HG03135 (cell line): ENCODE results near the gene CYP19A1.
A peak's percentile ranks its signal among the peaks of the same experiment; 100 is the strongest.
"Not testable (repeated sequence)": the region's sequence is repeated elsewhere in the genome, so short reads cannot be mapped to it uniquely, and the experiment has no call there.

Experiments
- ATAC-seq: cut with Tn5 transposase; IDR thresholded peaks from one replicate; pipeline ENCODE4 v1.9.1; 2021; ENCODE audit warnings: mild to moderate bottlenecking, moderate library complexity; ENCODE audit not compliant: unreplicated experiment

Gene CYP19A1

DNA sequence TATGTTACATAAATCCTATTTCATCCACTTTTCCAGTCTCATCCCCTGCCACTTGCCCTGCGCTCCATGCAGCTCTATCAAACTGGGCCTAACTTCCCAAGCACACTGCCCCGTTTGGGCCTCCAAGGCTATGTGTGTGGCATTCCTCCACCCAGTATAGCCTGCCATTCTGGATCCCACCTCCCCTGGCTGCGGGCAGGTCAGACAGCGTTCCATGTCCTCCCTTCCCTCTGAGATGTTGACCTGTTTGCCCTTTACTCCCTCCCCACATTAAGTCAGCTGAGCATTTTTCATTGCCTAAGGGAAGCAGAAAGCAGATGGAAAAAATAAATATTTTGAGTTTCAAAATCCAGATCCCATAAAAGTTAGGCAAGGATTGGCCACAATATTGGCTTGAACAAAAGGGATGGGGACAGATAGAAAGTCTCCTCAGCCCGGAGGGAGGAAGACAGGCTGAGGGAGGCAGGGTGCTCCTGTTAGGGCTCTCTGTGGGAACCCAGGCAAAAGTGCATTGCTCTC is 73.3 kb downstream of the CYP19A1 start:
- ATAC-seq: no peak

DNA sequence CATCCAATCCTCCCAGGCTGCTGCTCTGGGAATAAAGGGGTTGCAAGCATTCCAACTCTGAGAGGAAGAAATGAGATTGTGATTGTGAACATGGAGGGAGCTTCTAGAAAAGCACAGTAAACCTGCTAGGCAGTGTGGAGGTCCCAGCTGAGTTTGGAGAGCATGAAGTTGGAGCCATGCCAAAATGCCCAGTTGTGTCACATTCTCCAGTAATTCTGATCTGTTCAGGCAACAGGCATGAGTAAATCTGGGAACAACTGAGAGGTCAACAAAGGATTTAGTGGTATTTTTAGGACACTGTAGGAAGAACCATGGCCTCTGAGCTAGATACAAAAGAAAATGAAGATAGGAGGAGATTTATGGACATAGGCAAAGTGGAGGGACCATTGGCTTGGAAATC is 74.7 kb downstream of the CYP19A1 start:
- no peak for ATAC-seq

DNA sequence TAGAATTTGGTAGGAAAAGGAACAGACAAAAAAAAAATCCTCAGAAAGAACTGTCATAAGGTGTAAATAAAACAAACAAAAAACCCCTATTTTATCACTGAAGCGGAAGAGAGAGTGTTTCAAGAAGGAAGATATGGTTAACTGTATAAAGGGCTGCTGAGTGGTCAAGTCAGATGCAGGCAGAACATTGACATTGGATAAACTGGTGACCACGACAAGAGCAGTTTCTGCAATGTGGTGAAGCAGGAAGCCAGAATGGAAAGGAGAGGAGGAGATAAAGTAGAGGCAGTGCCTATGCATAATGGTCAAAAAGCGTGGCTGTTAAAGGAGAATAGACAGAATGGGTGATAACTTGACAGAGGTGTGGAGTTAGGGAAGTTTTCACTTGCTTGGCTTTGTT is 75.3 kb downstream of the CYP19A1 start:
- ATAC-seq: no peak

DNA sequence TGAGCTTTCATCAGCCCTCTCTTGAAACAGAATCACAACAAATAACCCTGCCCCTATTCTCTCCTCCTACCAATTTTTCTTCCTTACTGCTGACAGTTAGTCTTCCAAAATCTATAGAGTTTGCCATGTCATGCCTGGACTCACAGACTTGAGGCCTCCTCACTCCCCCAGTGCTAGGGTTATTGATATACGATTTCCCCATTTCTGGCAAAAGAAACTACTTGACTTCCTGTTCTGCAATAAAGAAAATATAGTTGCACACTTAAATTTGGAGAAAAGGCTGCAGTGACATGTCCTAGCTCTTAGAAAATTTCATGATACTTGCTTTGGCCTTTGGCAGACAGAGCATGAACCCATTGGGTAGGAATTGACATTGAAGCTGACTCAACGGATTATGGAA is 75.9 kb downstream of the CYP19A1 start:
- ATAC-seq: no peak

DNA sequence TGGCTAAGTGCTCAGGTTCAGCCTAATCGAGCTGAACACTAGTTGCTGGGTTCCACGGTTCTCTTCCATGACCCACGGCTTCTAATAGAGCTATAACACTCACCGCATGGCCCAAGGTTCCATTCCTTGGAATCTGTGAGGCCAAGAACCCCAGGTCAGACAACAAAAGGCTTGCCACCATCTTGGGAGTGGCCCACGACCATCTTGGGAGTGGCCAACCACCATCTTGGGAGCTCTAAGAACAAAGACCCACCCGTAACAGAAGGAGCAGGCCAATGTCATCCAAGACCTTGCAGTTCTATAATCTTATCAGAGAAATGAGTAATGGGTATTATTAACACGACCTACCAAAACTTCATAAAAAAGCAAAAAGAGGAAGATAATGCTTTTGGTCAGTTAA is 77.3 kb downstream of the CYP19A1 start:
- ATAC-seq: not testable (repeated sequence)

DNA sequence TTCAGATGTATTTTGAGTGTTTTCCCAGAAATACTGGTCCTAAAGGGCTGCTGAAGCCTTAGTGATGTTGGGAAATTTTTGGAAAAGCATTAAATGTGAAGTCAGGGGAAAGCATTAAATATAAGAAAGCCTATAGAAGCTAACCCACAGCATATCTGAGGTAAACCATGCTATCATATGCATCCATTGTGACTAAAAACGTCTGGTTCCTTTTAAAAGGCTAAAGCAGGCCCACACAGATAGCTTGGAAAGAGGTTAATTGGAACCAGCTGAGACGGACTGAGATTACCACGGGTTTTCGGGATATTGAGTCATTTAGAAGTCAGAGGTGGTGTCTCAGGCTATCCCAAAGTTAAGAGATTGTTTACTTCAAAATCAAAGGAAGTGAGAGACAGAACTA is 78.2 kb downstream of the CYP19A1 start:
- ATAC-seq: no peak

DNA sequence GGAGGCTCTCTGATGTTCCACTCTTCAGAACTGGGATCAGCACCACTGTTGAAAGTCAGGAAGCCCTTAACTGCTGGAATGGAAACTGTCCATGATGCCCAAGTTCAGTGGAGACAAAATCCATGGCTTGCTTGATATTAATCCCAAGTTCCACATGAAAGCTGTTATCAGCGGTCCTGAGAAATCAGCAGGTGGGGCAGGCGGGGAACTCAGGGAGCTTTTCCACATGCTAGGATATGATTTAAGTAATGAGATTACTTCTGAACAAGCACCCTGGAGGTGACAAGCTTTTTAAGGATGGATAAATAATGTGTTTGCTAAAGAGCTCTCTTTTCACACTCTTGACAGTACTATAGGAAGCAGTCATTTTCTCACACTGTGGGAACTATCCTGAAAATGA is 82.9 kb downstream of the CYP19A1 start:
- no peak for ATAC-seq

DNA sequence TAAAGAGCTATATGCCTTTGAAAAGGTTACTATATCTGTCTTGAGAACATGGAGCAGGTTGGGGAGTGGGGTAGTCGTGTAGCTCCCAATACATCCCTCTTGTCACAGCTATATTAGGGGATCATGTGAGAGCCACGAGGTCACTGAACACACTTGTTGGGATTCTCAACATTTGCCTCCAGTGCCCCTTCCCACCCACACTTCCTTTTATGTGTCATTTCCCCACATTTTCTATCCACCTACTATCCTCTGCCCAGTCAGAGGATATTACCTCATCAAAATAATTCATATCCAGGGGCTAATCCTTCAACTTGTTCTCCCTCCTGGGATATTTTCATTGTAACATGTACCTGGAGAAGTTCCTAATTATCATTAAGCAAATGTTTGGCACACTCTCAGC is 85.0 kb downstream of the CYP19A1 start:
- no peak for ATAC-seq

DNA sequence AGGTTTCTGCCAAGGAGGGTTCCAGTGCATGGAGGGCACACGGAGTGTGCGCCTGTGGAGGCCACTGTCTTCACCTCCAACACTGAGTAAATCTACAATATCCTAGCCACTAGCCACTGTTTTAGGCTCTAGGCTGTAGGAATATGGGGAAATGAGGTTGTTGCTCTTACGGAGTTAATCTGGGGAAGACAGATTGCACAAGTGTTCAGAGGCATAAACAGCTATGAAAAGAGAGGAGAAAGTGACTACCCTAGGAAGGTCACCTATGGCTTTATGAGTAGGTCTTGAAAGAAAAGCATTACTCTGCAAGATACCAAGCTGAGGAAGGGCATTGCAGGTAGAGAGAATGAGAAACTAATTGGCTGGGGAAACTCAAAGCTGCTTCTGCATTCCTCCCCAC is 85.7 kb downstream of the CYP19A1 start:
- ATAC-seq: no peak

DNA sequence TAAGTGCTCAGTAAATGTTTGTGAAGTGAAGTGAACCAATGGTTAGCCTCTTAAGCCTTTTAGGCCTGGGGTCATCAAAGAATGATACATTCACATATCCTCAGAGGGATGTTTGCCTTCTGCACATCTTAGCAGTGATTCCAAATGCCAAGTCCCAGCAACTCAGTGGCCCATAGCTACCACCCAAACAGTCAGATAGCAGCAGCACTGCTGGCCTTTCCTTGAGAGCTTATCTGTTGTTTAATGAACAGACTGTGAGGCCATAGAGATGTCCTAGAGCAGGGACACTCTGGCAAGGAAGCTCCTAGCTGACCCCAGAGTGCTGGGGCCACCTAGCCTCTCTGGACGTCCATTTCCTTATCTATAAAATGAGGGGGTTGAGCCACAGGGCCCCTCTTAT is 86.8 kb downstream of the CYP19A1 start:
- no peak for ATAC-seq

DNA sequence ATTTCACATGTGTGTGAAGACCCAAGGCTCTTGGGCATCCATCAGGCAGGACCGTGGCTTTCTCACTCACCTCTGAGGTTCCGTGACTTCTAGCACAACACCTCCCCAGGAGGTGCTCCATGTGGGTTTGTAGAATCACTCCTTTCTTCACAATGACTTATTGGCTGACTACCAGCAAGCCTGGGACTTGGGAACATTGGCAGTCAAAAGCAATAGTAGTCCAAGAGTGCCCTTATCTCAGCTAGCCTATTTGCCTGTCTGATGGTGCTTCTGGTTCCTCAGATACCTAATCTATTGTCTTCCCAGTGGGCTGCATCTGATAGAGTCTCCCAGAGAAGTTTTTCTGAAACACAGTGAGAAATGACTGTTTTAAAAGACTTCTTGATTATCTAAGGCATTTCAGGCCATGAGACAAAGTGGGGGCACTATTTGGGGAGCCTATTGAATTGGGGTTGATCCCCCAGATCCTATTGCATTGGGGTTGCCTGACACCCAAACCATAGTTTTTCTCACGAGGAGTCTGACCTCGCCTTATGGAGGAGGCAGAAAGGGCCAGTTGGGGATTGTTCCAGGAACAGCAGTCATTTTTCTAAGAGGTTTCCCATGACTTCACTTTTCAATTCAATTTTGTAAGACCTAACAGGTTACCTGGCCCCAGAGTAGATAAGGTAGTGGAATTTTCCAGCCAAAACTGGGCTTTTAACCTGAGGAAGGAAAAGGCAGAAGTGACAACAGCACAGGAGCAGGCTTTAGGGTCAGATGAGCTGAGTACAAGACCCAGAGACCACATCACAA is 88.0 kb downstream of the CYP19A1 start:
- no peak for ATAC-seq

DNA sequence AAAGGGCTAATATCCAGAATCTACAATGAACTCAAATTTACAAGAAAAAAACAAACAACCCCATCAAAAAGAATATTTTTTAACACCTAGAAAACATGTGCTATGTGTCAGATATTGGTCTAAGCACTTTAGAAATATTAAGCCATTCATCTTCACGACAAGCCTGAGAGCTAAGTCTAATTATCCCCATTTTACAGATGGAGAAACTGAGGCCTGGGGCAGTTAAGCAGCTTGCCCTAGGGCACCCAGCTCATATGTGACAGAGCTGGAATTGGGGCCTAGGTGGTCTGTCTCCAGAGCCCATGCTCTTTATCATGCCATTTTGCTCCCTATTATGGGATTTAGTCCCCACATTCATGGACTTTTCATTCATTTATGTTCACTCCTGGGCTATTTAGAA is 92.8 kb downstream of the CYP19A1 start:
- ATAC-seq: no peak

DNA sequence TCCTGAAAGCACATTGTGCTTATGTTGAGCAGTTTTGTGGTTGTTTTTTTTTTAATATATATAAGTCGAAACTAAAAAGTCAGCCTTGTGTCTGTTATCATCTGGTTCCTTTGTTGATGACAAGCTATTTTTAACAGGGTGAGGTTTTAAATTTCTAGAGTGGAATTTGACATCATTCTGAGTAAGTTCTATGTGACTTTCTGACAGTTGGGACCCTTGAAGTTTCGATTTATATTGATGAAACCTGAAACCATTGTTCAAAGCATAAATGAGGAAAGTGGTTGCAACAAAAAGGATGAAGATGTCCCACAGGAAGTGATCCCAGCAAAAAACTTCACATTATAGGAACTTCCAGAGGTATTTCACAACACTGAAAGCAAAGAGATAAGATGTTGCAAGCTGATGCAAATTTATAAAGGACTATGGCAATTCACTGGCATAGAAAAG is 94.0 kb downstream of the CYP19A1 start:
- ATAC-seq: no peak

DNA sequence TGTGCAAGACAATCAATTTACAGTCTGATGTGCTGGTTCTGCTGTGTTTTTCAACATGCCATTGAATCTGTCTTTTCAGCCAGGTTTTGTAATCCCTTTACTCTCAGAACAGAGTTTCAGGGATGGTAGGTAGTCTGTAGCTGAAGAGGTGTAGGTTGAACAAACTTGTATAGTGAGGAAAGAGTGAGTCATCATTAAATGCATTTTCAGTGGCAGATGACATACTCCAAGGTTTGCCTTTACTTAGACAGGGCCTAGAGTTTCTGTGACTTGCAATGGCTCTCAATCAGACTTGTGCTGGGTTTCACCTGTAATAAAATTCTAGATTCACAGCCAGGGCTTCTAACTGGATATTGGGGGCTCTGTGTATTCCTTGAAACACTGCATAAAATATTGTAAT is 94.6 kb downstream of the CYP19A1 start:
- ATAC-seq: peak; percentile 55

DNA sequence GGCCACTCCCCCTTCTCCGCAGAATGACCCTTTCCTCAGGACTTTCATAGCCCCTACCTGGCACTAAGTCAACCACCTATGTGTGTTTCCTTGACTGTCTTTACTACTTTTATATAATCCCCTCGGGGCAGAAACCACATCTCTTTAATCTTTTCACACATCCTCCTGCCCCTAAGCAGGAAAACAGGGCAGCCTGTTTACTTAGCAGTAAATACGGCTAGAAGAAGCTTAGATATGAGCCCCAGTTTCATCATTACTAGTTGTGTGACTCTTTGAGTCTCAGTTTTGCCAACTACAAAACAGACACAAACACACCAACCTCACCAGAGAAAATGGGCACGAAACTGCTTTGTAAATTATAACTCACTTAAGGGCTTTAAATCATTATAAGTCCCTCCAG is 98.3 kb downstream of the CYP19A1 start:
- no peak for ATAC-seq

DNA sequence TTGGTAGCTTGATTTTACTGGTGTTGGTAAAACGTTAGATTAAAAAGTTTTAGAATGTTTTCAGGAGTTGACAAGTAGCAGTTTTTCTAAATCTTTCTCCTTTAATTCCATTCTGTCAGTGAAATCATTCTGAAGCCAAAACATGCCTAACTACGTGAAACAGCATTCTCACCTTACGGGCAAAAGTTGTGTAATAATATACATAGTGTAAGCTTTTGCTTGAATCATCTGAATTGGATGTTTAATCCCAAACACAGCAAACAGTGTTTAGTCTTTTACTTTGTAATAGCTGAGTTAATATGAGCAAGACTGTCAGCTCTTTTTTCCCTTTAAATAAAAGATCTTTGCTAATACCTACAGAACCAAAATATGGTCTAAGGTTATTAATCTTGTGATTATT is 100.6 kb downstream of the CYP19A1 start:
- ATAC-seq: no peak

DNA sequence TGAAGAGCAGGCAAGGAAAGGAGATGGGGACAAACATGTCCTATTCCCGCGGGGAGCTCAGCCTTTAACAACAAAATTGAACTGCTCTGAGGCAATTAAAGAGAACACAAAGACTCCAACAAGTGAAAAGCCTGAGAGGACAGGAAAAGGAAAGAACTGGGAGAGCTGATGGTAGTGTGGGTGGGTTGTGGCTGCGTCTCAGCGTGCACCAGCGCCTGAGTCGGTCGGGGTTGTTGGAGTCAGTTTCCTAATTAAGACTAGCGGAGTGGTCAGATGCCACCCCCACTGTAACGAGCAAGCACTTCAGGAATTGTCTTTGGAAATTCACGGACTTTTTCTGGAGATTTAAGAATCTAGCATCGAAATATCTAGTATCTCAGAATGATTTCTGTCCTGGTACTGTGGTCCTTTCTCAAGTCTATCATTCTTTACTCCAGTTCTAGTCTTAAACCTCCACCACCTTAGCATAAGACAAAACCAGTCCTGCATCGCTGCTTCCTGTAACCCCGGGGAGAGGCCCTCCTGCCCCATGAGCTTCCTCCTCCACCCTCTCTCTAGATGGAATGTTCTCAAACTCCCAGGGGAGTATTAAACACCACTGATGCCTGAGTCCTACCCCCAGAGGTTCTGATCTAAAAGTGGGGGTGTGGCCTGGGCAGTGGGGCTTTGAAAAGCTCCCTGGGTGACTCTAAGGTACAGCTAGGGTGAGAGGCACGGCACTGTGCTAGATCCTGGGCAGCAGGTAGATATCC is 104.0 kb downstream of the CYP19A1 start:
- ATAC-seq: no peak

DNA sequence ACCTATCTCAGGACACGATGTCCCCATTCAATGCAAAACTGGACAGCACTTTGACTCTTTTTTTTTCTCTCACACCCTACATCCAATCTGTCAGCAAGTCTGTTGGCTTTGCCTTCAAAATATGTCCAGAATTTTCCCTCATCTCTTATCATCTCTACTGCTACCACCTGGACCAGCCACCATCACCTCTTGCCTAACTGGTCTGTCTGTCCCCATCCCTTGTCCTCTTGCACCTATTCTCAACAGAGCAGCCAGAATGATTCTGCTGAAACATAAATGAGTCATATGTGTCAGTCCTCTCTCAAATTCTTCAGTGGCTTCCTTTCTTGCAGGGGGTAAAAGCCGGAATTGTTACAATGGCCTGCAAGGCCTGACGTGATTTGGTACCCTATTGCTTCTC is 105.8 kb downstream of the CYP19A1 start:
- no peak for ATAC-seq

DNA sequence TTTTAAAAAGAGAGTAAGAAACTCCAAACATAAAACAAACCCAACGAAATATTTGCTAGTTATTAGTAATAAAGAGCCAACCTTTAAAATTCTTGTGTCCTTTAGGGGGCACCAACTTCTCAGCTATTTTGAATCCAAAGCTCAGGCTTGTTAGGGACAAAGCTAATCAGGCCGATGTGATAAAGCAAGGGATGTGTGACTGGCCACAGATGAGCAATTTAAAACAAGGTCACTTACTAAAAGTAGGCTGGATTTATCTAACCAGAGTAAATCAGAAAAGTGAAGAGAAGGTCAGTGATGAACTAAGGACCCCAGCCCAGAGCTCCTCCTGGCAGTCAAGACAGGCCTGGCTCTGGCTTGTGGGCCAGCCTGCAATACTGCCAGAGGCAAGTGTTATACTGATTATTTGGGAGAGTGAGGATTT is 108.5 kb downstream of the CYP19A1 start:
- ATAC-seq: no peak

DNA sequence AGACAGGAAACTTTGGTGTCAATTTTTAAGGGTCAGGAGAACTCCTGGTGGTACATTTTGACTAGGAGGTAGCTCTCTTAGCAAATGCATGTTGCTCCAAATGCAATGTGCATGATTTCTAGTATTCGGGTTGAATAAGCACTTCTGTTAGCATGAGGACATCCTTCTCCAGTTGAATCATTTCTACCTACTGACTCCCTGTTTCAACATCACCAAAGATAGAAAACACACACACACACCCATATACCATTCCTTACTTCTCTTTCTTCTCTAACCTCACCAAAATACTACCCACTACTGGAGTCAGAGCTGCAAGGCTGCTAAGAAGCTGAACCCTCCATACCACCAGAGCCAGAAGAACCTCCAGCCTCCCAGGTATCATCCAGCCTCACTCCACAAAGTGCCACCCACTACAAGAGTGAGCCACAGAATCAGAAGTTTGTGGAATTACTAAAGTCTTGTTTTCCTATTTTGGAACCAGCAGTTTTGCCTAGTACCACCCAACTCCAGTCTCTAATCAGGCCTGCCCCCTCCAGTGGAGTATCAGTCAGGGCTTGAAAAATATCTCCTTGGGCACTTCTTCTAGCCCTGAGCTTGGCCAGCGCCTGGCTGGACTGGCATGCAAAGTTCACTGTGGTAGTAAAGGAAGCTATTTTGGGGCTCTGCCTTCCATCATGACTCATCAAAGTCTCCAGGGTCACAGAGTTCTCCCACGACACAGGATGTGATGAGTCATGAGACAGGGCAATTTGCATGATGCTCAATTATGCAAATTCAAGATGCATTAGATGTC is 110.3 kb downstream of the CYP19A1 start:
- peak; percentile 94 for ATAC-seq

DNA sequence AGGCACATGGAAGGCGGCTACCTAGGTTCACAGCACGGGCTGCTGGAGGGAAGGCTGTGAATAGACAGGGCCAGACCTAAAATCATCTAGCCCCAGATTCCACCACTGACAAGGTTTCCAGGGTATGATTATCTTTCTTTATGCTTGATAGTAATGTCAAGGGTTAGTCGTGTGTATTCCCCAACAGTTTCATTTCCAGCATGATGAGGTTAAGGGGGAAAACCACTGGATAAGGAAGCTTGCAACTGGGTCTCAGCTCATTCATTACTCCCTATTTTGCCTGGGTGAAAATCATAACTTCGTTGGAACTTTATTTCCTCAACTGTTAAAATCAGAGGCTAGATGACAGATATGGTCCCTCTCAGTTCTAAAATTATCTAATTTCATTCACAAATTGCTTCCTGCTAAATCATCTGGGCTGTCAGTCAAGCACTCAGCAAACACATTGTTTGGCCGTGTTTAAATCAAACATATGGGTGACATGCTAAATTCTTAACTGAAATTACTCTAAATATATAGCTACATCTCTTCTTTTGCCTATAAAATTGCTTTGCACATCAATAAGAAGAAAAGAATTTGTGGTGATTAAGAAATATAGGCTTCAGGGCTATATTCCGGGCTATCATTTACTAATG is 111.7 kb downstream of the CYP19A1 start:
- no peak for ATAC-seq
